CD4-positive, alpha-beta T cell treated with Interleukin-6 at 100 ng/mL for 8 hours (primary cell): Measurements from ENCODE around the gene POMC.
"Not testable (repeated sequence)": the region's sequence is repeated elsewhere in the genome, so short reads cannot be mapped to it uniquely, and the experiment has no call there.

Experiments used
- DNase-seq: peaks from one replicate; pipeline ENCODE4 v3.0.0-alpha.2; 2020; ENCODE audit warnings: mixed read lengths, low spot score

Gene POMC

DNA sequence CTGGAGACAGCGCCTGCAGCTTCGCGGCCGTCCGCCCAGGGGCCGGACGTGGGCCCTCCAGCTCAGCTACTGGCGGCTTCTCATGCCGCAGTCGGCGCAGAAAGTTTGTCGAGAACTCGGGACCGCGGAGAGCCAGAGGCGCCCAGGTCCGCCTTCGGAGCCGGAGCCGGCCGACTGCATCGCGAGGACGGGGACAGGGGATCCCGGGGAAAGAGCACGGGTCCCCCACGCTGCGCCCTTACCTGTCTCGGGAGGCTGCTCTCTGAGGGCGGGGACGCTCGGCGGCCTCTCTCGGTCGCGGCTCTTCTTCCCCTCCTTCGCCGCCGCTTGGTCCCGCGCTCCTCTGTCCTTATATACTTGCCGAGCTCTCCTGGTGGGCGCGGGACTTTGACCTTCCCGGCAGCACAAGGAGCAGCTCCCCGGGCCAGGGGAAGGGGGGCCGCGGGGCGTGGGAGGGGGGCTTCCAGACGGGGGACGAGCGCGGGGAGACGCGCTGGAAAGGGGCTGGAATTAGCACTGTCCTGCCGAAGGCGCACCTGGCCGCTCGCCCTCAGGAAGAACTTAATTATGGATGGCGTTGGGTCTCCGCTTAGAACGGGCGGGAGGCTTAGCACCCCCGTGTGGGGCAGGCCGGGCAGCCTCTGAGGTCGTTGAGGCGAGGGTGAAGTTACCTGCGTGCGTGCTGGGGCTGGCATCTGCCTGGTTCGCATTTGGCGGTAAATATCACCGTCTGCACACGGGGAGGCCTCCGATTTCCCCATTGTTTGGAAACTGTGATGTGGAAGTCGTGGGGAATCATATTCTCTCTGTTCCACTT lies at the start of gene POMC:
POMC (minus strand) TSS at position 325 of the 817 bp plus-strand sequence. CDS start 3,808 bp downstream, outside the sequence.
- peak; percentile 16 for DNase-seq

DNA sequence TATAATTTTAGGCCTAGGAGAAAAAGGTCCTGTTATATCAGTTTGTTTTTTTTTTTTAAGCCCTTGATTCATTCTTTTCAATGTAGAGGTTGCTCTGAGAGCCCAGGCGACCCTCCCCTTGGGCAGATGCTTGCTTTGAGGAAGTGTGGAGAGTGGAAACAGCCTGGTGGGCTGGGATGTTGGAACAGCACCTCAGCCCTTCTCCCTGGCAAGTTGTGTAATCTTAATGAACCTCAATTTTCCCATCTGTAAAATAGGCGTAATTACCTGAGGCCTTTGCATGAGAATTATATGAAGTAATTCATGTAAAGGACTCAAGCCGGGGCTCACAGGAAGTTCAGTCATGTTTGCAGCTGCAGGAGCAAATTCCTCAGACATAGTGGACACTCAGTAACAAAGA lies 49.7 kb upstream of the POMC start:
- DNase-seq, result no peak

DNA sequence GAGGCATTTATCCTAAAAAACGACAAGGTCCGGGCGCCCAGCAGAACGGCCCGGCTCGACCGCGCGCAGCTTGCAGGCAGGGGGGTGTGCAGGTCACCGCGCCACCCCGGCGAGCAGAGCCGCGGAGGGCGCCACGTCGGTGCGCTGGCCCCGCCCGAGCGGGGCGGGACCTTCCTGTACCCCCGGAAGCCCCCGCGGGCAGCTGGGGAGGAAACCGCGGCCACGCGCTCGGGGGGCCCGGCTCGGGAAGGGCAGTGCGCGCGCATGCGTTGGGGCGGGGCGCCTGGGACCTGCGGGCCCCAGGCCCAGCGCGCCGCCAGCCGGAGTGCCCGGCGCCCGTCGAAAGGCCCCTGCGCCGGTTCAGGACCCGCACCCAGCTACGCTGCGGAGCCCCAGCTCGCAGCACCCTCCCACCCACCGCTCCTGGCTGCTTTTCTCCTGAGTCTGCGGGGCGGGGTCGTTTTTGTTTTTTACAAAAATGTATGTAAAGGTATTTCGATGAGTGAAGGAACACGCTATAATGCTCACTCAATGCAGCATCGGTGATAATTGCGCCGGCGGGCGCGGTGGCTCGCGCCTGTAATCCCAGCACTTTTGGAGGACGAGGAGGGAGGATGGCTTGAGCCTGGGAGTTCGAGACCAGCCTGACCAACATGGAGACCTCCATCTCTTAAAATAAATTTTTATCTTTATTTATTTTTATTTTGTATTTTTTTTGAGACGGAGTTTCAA lies 47.7 kb upstream of the POMC start:
- DNase-seq, result peak; percentile 89

DNA sequence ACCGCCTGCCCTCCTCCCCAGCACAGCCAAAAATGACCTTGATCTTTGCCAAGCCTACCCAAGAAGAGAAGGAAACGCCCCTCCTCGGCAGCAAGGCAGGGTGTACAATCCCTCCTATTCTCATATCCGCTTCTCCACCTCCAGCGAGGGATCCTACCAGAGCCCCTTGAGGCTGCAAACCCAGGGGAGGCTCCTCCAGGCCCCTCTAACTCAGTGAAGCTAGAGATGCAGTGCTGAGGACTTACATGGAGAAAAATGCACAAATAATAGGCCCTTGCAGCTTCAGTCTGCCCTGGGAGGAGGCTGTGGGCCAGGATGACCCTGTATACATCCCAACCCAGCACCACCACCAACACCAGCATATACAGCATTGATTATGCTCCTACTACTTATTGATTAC lies 46.9 kb upstream of the POMC start:
- DNase-seq, result no peak

DNA sequence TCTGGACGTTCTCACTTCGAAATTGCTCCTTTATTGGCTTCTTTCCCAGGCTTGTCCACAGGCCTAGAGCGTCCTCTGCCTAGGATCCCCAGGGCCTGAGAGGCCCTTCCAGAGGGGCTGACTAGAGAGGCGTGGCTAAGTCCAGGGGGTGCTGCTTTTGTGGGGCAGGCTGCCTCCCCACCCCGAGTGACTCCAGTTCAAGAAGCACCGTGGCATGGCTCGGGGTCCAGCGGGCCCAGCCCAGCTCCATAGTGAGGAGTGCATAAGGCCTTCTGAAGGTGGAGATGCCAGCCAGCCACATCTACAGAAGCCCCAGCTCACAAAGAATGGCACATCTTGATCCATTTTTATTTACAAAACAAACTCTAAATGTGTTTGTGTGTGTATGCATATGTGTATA lies 44.8 kb upstream of the POMC start:
- DNase-seq, result no peak

DNA sequence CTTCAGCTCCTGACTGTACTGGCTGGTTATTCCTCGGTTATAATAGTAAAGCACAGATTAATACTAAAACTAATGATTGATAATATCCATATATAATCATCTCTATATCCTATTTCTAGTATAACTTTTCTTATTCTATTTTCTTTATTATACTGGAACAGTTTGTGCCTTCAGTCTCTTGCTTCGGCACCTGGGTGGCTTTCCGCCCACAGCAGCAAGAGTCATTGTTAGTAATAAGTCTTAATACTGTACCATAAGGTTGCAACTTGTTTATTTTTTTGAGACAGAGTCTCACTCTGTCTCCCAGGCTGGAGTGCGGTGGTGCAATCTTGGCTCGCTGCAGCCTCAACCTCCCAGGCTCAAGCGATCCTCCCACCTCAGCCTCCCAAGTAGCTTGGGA lies 42.5 kb upstream of the POMC start:
- DNase-seq, result not testable (repeated sequence)

DNA sequence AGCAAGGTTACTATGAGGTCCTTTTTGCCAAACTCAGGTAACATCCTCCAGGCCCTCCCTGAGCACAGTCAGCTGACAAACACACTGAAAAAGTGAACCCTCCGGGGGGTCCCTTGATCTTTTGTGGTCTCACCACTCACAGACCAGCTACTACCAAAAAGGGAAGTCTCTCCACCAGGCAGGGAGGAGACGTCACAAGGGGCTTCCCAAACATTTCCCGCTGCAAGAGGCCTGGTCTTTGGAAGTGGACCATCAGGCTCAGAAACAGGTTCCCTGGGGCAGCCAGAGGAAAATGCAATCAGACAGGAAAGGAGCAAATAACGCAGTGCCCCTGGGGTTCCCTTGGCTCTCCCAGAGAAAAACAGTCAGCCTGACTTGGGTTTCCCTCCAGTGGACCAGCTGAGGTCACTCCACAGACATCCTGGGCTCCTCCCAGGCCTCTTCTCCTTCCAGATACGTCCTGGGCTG lies 38.7 kb upstream of the POMC start:
- no peak for DNase-seq

DNA sequence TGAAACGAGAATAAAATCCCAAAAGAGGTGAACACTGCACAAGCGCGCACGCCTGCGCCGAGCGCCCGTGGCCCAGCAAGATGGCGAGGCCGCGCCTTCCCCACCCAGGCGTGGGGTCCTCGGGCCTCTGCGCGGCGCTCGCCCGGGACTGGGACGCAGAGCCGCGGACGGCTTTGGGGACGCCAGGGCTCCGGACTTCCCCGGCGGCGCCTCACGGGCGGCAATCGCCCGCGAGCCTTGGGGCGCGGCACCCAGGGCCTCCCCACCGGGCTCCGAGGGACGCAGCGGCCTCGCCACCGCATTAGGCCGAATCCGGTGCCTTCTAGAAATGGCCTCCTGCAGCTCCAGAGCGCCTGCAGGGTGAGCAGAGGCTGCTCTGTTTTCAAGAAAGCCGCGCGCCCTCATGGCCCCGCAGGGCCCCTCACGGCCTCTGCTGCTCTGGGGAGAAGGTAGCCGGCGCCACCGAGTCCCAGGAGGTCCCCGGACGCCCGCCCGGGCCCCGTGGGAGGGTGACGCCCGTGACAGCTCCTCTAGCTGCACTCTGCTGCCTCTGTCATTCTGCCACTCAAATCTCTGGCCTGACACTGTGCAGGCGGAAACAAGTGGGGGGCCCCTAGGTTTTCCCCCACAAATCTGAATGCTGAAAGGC lies 35.9 kb upstream of the POMC start:
- DNase-seq, result no peak

DNA sequence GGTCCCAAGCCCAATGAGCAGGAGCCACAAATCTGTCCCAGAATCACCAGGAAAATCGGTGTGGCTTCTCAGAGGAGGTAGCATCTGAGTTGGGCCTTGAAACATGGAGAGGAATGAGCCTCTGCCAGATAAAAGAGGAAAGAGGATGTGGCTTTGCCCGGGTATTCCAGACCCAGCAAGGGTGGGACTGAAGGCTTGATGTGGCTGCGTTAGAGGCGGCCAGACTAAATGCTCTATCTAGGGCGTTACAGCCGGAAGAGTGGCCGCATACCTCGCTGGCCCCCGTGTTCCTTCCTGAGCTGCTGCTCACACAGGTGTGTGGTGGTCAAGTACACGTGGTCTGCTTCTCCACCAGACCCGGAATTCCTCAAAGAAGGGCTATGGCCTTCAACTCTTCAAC lies 33.9 kb upstream of the POMC start:
- DNase-seq, result no peak

DNA sequence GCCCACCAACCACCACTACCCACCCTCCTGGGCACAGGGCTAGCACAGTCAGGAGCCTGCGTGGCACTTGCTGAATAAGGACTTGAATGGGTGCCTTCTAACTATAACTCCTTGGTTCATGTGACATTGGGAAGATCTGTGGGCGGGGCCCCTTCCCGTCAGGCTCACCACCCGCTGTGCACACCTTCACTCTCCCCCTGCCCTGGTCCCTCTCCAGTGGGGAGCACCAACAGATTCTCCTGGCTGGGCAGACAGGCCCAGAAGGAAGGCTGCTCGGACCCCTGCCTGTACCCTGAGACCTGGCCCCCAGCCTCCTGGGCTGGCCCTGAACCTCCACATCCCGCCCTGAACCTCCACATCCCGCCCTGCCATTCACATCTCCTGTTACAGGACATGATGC lies 33.4 kb upstream of the POMC start:
- DNase-seq, result no peak

DNA sequence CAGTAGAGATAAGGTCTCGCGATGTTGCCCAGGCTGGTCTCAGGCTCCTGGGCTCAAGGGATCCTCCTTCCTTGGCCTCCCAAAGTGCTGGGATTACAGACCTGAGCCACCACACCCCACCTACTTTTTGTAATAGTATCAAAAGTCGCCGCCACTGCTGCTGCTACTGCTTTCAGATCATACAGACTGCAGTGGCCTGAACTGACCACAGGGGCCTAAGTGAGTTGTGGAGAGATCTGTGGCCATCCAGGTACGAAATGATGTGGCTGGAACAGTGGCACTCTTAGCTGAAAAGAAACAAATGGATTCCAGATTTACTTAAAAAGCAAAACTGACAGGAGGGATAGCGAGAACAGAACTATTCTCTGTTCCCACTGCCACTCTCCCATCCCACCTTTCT lies 32.9 kb upstream of the POMC start:
- no peak for DNase-seq

DNA sequence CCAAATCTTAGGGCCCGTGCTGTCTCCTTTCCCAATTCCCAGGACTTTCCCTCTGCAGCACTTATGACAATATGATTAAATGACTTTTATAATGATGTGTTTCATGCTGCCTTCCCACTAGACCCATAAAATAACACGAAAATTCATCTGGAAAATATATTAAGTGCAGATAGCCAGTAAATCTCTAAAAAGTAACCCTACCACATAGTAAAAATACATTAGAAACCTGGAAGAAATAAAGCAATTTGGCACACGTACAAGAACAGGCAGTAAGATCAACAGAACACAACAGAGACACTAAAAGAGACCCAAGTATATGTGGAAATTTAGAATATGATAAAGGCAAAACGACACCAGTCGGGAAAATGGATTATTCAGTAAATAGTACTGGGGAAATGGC lies 30.2 kb upstream of the POMC start:
- no peak for DNase-seq

DNA sequence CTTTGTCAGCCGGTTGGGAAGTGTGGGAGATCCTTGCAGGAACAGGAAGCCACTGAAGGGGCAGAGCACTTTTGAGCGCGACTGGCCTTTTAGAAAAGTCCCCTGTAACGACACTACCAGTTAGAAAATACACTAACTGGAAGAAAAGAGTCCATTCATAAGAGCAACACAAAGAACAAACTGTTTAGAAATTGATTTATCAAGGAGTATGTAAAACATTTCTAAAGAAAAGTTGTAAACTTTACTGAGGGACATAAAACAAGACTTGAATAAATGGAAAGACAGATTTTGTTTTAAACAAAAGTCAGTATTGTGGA lies 29.8 kb upstream of the POMC start:
- DNase-seq, result no peak

DNA sequence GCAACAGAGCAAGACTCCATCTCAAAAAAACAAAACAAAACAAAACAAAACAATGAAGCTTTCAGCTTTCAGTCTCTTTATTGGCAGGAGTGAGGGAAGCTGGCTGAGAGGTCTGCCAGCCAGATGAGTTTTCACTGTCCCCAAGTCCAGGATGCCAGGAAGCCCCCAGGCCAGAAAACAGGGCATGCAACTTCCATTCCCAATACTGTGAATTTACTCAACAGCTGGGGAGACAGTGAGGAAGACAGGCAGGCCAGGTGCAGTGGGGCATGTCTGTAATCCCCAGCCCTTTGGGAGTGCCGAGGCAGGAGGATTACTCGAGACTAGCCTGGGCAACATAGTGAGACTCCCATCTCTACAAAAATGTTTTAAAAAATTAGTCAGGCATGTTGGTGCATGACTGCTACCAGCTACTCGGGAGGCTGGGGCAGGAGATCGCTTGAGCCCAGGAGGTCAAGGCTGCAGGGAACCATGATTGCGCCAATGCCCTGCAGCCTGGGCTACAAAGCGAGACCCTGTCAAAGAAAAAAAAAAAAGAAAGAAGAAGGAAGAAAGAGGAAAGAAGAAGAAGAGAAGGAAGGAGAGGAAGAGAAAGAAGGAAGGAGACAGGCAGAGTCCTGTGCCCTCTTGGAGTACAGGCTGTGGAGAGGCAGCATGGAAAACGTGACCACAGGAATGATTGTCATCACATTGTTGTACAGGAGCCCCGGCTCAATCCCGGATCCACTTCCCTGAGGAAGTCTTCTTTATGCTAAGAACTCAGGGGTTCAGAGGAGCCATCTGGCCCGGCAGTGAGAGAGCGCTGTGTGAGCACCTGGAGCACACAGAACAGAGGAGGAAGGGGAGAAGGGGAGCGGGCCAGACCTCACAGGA lies 29.2 kb upstream of the POMC start:
- DNase-seq, result no peak

DNA sequence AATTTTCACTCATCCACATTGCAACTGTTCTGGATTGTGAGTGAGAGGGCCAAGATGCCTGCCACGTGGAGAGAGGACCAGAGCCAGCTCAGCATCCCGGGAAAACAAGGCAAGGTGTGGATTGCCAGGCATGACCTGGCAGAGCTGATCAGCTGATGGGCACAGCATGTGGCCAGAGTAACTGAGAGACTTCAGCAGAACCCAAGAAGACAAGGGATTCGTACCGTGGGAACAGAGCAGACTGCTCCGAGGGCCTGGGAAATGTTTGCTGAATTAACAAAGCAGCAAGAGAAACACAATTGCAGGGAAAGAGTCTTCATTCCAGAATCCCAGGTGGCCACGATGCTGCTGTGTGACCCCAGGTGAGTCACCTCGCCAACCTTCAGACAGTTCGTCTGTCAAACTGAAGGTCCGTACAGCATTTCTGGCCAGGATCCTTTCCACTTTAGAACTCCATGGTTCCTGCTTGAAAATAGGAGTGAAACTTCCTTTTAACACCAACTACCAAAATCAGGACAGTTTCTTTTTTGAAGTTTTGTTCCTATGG lies 26.3 kb upstream of the POMC start:
- DNase-seq, result no peak

DNA sequence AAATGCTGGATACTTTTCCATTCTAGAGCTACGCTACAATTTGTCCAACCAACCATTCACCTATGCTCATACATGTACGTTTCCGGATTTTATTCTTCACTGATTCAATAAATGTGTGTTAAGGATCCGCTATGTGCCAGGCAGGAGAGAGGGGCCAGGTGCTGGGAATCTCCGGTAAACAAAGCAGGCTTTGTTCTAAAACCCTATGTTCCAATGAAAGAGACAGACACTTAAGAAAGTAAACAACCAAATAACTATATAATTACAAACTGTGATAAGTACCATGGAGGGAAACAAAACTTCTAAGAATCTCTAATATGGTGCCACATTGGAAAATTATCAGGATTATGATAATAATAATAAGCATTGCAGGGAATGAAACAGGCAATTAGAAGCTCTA lies 22.2 kb upstream of the POMC start:
- no peak for DNase-seq

DNA sequence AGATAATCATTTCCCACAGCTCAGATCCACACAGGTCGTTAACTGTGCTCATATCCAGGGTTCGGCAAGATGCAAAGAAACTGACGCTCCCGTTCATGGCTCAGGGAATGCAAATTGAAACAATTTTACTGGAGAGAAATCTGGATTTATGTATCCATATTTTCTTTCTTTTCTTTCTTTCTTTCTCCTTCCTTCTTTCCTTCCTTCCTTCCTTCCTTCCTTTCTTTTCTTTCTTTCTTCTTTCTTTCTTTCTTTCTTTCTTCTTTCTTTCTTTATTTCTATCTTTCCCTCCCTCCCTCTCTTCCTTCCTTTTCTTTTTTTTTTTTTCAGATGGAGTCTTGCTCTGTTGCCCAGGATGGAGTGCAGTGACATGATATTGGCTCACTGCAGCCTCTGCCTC lies 20.0 kb upstream of the POMC start:
- no peak for DNase-seq

DNA sequence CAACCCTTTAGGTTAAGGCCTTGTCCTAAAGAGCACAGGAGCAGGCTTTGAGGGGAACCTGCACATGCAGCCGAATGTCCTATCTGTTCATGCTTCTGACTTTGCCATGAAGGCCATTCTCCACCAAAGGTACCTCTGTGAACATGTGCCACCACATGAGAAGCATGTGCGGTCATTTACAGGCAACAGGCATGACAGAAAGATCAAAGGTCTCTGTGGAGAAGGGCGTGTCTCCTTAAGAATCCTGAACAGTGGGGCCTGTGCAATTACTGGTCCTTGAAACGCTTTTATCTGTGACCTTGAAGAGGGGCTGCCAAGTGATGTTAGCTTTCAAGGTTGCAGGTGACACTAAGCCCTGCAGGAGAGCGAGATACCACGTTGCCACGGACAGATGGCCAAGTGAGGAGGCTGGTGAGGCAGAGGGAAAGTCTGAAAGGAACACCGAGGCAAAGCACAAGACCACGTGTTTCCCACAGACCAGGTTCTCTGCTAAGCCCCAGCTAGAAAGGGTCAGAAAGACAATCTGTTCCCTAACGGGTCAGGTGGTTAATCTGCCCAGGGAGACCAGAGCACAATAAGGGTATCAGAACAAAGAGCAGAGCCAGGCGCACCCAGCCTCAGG lies 19.5 kb upstream of the POMC start:
- no peak for DNase-seq

DNA sequence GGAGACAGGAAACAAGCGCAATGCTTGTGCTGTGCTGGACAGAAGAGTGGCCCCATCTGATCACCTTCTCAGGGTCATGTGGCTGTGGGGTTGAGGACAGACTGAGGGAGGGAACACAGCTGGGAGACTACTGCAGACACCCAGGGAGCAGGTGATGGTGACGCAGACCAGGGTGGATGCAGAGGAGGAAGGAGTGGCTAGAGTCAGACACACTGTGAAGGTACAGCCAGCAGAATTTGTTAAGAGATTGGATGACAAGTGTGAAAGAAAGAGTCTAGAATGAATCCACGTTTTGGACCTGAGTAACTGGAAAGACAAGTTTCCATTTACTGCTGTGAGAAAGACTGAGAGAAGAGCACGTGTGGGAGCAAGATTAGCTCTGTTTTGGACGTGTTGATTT lies 15.9 kb upstream of the POMC start:
- DNase-seq, result no peak

DNA sequence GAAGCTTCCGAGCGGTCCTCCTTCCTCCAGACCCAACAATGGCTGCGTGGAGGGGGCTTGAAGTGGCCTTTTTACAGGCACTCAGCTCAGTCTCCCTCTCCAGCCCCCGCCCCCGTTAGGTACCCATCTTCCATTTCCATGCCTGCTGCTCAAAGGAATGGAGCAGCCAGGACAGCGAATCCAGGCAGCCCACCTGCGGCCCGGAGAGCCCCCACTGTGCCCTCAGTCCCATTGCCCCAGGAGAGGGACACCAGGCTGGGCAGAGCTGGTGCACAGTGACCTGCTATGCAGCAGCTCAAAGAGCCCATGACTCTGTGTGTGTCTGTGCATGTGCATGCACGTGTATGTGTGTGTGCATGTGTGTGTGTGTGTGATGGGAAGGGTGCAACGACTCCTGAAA lies 10.6 kb upstream of the POMC start:
- DNase-seq, result no peak

DNA sequence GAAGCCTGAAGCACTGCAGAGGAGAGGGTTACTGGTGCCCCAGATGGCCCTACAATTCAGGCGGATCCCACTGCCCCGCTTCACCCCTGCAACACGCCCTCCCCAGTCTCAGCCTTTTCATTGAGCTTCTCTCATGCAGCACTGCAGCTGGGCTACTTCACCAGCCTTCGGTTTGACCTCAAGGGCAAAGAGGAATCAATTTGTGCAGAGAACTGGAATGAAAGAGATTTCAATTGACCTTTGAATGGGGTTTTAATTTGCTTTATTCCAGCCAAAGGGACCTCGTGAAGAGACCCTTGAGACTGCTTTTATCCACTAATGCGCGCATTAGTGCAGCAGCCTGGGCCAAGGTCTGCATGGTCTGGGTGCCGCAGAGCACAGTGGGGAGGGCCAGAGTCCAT lies 8.8 kb upstream of the POMC start:
- no peak for DNase-seq
